Uterus (tissue), 4 donors: ENCODE results near the gene SLC15A4. TPM values are rescaled to one million over a fixed set of nuclear protein-coding genes. Genes with fewer than 3 reads are reported as not detected.

Experiments
- DNase-seq, 2 donors: peaks; one replicate each; pipeline ENCODE4 v3.0.0-alpha.2; 2019 to 2020
- H3K27ac ChIP-seq, 2 donors: fragments of 200-600 bp; sonication (generic); 1 replicate in 1 of 2; 2 replicates in 1 of 2; pipeline ENCODE4 v1.5.1; 2016 to 2018
- H3K27me3 ChIP-seq, 2 donors: fragments of 200-600 bp; sonication (generic); one replicate each; pipeline ENCODE4 v1.5.1; 2018 to 2019; ENCODE audit warnings: control low read depth in 1 of 2
- H3K36me3 ChIP-seq, 2 donors: fragments of 200-600 bp; sonication (generic); one replicate each; pipeline ENCODE4 v1.5.1; 2019; ENCODE audit warnings: control low read depth in 1 of 2
- H3K4me1 ChIP-seq, 2 donors: fragments of 200-600 bp; sonication (generic); one replicate each; pipeline ENCODE4 v1.5.1; 2018 to 2019; ENCODE audit warnings: control low read depth in 1 of 2
- H3K4me3 ChIP-seq, 2 donors: fragments of 200-600 bp; sonication (generic); 1 replicate in 1 of 2; 2 replicates in 1 of 2; pipeline ENCODE4 v1.5.1; 2018 to 2019; ENCODE audit warnings: mild to moderate bottlenecking in 1 of 2
- H3K9me3 ChIP-seq, 2 donors: fragments of 200-600 bp; sonication (generic); one replicate each; pipeline ENCODE4 v1.5.1; 2019; ENCODE audit warnings: control low read depth in 1 of 2
- POLR2A ChIP-seq, 2 donors: fragments of 450-650 bp; IDR thresholded peaks; one replicate each; pipeline ENCODE4 v1.6.1; 2016; ENCODE audit warnings: antibody characterized with exemption in 2 of 2, mild to moderate bottlenecking in 1 of 2, moderate library complexity in 1 of 2
- intact Hi-C: fragments of 100-400 bp; cut with DNase I; formaldehyde crosslinking; loops from one replicate; pipeline ENCODE4 v1.15.1; 2023; ENCODE audit warnings: low total_unique reads
- total RNA-seq, 4 donors: library from RNA; depleted of rRNA in 3 of 4; stranded (reverse); fragments of >200 nt in 3 of 4; gene quantifications; one replicate each; pipeline versions ENCODE4 v1.1.0 to v1.2.4, GENCODE V29; 2014 to 2023
- TF ChIP-seq, protein P1 (sequence below), 4 experiments: fragments of 200-600 bp in 2 of 4; fragments of 450-650 bp in 2 of 4; sonication (generic) in 2 of 4; IDR thresholded peaks; one replicate each; pipeline ENCODE4 v1.5.1; 2016 to 2019; ENCODE audit warnings: antibody characterized with exemption in 4 of 4, mild to moderate bottlenecking in 2 of 4, moderate library complexity in 1 of 4
- donor health status: DM: yes; HTN: yes; CAD: no.

Gene SLC15A4
- total RNA-seq, 4 donors from 2014 or later, result 40.9 to 62.8 (median 52.1) TPM

DNA sequence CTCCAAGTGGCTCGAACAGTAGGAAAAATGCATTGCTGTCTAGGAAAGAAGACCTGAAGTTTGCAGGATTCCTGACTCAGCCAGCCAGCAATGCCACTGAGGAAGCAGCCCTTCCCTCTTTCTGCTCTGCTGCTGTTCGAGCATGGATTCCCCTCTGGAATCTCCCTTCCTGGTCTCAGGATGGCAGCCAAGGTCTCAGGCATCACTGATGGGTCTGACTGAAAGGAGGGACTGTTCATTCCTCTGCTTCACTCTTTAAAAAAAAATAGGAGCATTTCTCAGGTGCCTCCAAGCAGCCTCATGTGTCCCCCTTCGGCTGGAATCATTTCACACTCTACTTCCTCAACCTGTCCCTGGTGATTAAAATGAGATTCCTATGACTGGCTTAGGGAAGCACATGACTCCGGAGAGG lies 62.4 kb downstream of the SLC15A4 start:
- no peak for DNase-seq
- Histone ChIP-seq H3K9me3 (no peaks in the 10 kb centered on the region), H3K4me1 (no peaks in the 10 kb centered on the region), H3K4me3 (no peak overlapping the region), H3K27ac (no peak overlapping the region), H3K36me3 (no peaks in the 10 kb centered on the region), H3K27me3 (no peaks in the 10 kb centered on the region)
- no peak for TF ChIP-seq POLR2A (IDR thresholded peaks at IDR 0.05)
- TF ChIP-seq, protein P1, sequence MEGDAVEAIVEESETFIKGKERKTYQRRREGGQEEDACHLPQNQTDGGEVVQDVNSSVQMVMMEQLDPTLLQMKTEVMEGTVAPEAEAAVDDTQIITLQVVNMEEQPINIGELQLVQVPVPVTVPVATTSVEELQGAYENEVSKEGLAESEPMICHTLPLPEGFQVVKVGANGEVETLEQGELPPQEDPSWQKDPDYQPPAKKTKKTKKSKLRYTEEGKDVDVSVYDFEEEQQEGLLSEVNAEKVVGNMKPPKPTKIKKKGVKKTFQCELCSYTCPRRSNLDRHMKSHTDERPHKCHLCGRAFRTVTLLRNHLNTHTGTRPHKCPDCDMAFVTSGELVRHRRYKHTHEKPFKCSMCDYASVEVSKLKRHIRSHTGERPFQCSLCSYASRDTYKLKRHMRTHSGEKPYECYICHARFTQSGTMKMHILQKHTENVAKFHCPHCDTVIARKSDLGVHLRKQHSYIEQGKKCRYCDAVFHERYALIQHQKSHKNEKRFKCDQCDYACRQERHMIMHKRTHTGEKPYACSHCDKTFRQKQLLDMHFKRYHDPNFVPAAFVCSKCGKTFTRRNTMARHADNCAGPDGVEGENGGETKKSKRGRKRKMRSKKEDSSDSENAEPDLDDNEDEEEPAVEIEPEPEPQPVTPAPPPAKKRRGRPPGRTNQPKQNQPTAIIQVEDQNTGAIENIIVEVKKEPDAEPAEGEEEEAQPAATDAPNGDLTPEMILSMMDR (IDR thresholded peaks at IDR 0.05), result no peak
- intact Hi-C loops, result no loop called here

DNA sequence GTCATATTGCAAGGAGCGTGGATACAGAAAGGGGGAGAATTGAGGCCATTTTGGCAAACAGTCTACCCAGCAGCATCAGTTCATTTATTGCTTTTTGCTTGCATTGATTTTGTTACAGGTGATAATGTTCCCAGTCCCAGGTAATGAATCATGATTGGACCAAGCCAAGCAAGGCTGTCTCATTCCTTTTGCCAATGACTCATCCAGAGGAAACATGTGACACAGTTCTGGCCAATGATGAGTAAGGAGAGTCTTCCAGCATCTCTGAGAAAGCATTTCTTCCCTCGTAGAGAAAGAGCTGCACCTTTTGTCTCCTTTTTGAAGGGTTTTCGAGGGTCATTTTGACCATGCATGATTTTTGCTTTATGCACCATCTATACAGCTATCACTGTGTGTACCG lies 68.2 kb downstream of the SLC15A4 start:
- intact Hi-C loops, result no loop called here
- H3K4me1 ChIP-seq, result no peaks in the 10 kb centered on the region
- H3K4me3 ChIP-seq, result no peak overlapping the region
- no peaks in the 10 kb centered on the region for H3K36me3 ChIP-seq
- no peaks in the 10 kb centered on the region for H3K27me3 ChIP-seq
- no peak for DNase-seq
- H3K9me3 ChIP-seq, result no peaks in the 10 kb centered on the region
- no peak for TF ChIP-seq POLR2A (IDR thresholded peaks at IDR 0.05)
- TF ChIP-seq, protein P1 (IDR thresholded peaks at IDR 0.05), result no peak
- no peak overlapping the region for H3K27ac ChIP-seq

DNA sequence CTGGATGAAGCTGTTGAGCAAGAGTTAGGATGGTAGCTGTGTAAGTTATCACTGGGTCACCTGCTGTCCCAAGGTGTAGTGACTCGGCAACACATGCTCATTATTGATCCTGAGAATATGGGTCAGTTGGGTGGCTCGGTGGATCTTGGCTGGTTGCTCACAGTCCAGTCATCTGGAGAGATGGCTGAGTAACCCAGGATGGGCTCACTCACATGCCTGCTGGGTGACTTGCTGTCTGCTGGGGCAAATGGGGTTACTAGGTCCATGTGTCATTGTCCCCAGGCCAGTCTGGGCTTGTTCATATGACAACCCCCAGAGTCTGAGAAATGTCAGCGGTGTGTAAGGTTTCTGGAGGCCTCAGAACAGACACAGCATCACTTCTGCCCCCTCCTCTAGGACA lies 69.5 kb downstream of the SLC15A4 start:
- no peak for DNase-seq
- intact Hi-C loops, result no loop called here
- Histone ChIP-seq H3K36me3 (no peaks in the 10 kb centered on the region), H3K4me3 (no peak overlapping the region), H3K4me1 (no peaks in the 10 kb centered on the region), H3K27me3 (no peaks in the 10 kb centered on the region), H3K27ac (no peak overlapping the region), H3K9me3 (no peaks in the 10 kb centered on the region)
- TF ChIP-seq, protein P1 (IDR thresholded peaks at IDR 0.05), result no peak
- no peak for TF ChIP-seq POLR2A (IDR thresholded peaks at IDR 0.05)

DNA sequence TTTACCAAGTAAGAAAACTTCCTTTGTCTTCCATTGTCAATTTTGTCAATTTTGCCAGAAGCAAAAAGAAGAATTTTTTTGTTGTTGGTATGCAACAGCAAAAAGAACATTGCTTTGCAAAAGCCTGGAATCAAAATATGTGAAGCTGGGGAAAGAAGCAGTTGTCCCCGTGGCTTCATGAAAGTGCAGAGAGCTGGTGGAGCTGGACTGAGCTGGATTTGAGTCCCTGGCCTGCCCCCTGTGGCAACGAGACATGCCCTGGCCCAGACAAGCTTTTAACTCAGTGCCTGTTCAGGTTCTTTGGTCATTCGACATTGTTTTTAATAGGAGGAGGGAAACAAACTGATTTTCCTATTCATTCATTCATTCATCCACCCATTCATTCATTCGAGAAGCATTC lies 70.3 kb downstream of the SLC15A4 start:
- Histone ChIP-seq H3K36me3 (no peaks in the 10 kb centered on the region), H3K27ac (no peak overlapping the region), H3K4me3 (no peak overlapping the region), H3K9me3 (no peaks in the 10 kb centered on the region), H3K27me3 (no peaks in the 10 kb centered on the region), H3K4me1 (no peaks in the 10 kb centered on the region)
- TF ChIP-seq, protein P1 (IDR thresholded peaks at IDR 0.05), result no peak
- no peak for TF ChIP-seq POLR2A (IDR thresholded peaks at IDR 0.05)
- intact Hi-C loops, result no loop called here
- DNase-seq, result no peak

DNA sequence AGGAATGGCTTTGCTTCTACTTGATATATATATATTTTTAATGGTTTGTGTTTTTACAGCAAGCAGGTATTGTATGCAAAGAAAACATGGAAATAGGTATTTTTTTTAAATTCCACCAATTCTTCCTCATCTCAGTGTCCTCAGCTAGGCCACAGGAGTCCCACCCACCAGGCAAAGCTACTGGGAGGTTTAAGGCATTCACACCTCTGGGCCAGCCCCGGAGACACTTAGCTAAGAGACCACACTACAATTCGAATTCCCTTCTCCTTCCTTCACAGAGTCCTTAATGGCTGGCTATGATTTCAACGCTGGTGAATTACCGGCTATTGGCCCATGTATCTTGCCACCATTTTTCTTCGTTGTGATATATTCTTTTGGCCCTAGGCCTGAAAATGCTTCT lies 71.4 kb downstream of the SLC15A4 start:
- no peak overlapping the region for H3K27ac ChIP-seq
- TF ChIP-seq, protein P1 (IDR thresholded peaks at IDR 0.05), result no peak
- TF ChIP-seq POLR2A (IDR thresholded peaks at IDR 0.05), result no peak
- no peaks in the 10 kb centered on the region for H3K27me3 ChIP-seq
- H3K36me3 ChIP-seq, result no peaks in the 10 kb centered on the region
- no peaks in the 10 kb centered on the region for H3K4me1 ChIP-seq
- no peaks in the 10 kb centered on the region for H3K9me3 ChIP-seq
- no peak overlapping the region for H3K4me3 ChIP-seq
- intact Hi-C loops, result no loop called here
- DNase-seq, result no peak
